Measurements from ENCODE around the gene TMEM123.

GRCh38 chr11:102383839-102384238, 68.7 kb downstream of the TMEM123 start:
- TF ChIP-seq EP300 (IDR thresholded peaks at IDR 0.05; ENCODE audit: borderline replicate concordance) (no peak), MAX (IDR thresholded peaks at IDR 0.05) (no peak), REST (IDR thresholded peaks at IDR 0.05; ENCODE audit: low read depth) (no peak), CEBPB (IDR thresholded peaks at IDR 0.05) (no peak), NFIC (IDR thresholded peaks at IDR 0.05) (no peak), TCF12 (IDR thresholded peaks at IDR 0.05; ENCODE audit: low read depth) (no peak), TEAD4 (IDR thresholded peaks at IDR 0.05) (no peak), YY1 (IDR thresholded peaks at IDR 0.05; ENCODE audit: low read depth) (no peak), TAF1 (IDR thresholded peaks at IDR 0.05; ENCODE audit: low read depth) (no peak), FOXM1 (IDR thresholded peaks at IDR 0.05; ENCODE audit: borderline replicate concordance, low read depth) (no peak), EGR1 (IDR thresholded peaks at IDR 0.05) (no peak), ZBTB7A (IDR thresholded peaks at IDR 0.05; ENCODE audit: low read depth) (no peak)

All from Ishikawa (cell line).